HepG2 (cell line): ENCODE data around the gene NCBP2. TPM values are rescaled to one million over a fixed set of nuclear protein-coding genes. Genes with fewer than 3 reads are reported as not detected.

Source experiments
- CC2D1A ChIP-seq: sonication (generic); formaldehyde crosslinking; IDR thresholded peaks from 2 replicates; pipeline ENCODE4 v1.8.1; 2023; ENCODE audit warnings: mild to moderate bottlenecking, missing genetic modification reagents
- ETV5 ChIP-seq: IDR thresholded peaks from 2 replicates; pipeline ENCODE4 v1.6.1; 2018; ENCODE audit warnings: missing biosample characterization, missing genetic modification reagents, inconsistent platforms, borderline replicate concordance
- GLI4 ChIP-seq: sonication (generic); formaldehyde crosslinking; IDR thresholded peaks from 2 replicates; pipeline ENCODE4 v1.5.1; 2020; ENCODE audit warnings: missing genetic modification reagents, mild to moderate bottlenecking, moderate library complexity, borderline replicate concordance
- KAT2B ChIP-seq: fragments of 150-350 bp; IDR thresholded peaks from 2 replicates; pipeline ENCODE4 v1.6.1; 2014; ENCODE audit warnings: low read depth, low read length, borderline replicate concordance
- KLF13 ChIP-seq: sonication (generic); formaldehyde crosslinking; IDR thresholded peaks from 2 replicates; pipeline ENCODE4 v1.4.0; 2020; ENCODE audit warnings: mild to moderate bottlenecking, missing genetic modification reagents
- NCOA5 ChIP-seq: sonication (generic); formaldehyde crosslinking; IDR thresholded peaks from 2 replicates; pipeline ENCODE4 v1.4.0; 2020; ENCODE audit warnings: missing genetic modification reagents
- PBX2 ChIP-seq: IDR thresholded peaks from 2 replicates; pipeline ENCODE4 v1.6.1; 2016; ENCODE audit warnings: control low read depth
- RARA ChIP-seq: IDR thresholded peaks from 2 replicates; pipeline ENCODE4 v1.6.1; 2016; ENCODE audit warnings: missing genetic modification reagents, missing compliant biosample characterization
- SP5 ChIP-seq: IDR thresholded peaks from 2 replicates; pipeline ENCODE4 v1.6.1; 2016; ENCODE audit warnings: low read depth, borderline replicate concordance
- SPEN ChIP-seq: sonication (generic); formaldehyde crosslinking; IDR thresholded peaks from 2 replicates; pipeline ENCODE4 v1.5.1; 2020; ENCODE audit warnings: low read depth, mild to moderate bottlenecking, missing genetic modification reagents
- SRSF9 ChIP-seq: fragments of 200-400 bp; formaldehyde crosslinking; IDR thresholded peaks from 2 replicates; pipeline ENCODE4 v1.6.1; 2018; ENCODE audit warnings: borderline replicate concordance, mild to moderate bottlenecking, low read depth, low read length; ENCODE audit not compliant: insufficient read depth, poor library complexity, severe bottlenecking
- STAG1 ChIP-seq: sonication (generic); formaldehyde crosslinking; IDR thresholded peaks from 2 replicates; pipeline ENCODE4 v1.4.0; 2020; ENCODE audit warnings: missing genetic modification reagents
- TEAD3 ChIP-seq: optimal IDR thresholded peaks from 2 replicates; pipeline ENCODE3; 2016; ENCODE audit warnings: borderline replicate concordance
- ZFP90 ChIP-seq: sonication (generic); formaldehyde crosslinking; IDR thresholded peaks from 2 replicates; pipeline ENCODE4 v1.8.0; 2022; ENCODE audit warnings: missing genetic modification reagents, mild to moderate bottlenecking, inconsistent platforms, borderline replicate concordance
- ZKSCAN8 ChIP-seq: IDR thresholded peaks from 2 replicates; pipeline ENCODE4 v1.6.1; 2016; ENCODE audit warnings: borderline replicate concordance, missing genetic modification reagents, missing compliant biosample characterization
- ZNF484 ChIP-seq: sonication (generic); formaldehyde crosslinking; IDR thresholded peaks from 2 replicates; pipeline ENCODE4 v1.5.1; 2020; ENCODE audit warnings: mild to moderate bottlenecking, low read depth, missing genetic modification reagents, borderline replicate concordance
- ZNF710 ChIP-seq: sonication (generic); formaldehyde crosslinking; IDR thresholded peaks from 2 replicates; pipeline ENCODE4 v1.5.0; 2020; ENCODE audit warnings: mild to moderate bottlenecking, missing genetic modification reagents, borderline replicate concordance
- ZNF782 ChIP-seq: sonication (generic); formaldehyde crosslinking; IDR thresholded peaks from 2 replicates; pipeline ENCODE4 v1.4.0; 2020; ENCODE audit warnings: missing genetic modification reagents, mild to moderate bottlenecking, borderline replicate concordance
- ZNF883 ChIP-seq: sonication (generic); formaldehyde crosslinking; IDR thresholded peaks from 2 replicates; pipeline ENCODE4 v1.5.1; 2020; ENCODE audit warnings: mild to moderate bottlenecking, missing genetic modification reagents; ENCODE audit errors: not compliant biosample characterization
- polyA plus RNA-seq, 8 experiments: library from polyadenylated mRNA; depleted of rRNA in 3 of 8; stranded (reverse) in 7 of 8; unstranded in 1 of 8; fragments of >200 nt; fragmentation: Illumina TruSeq in 4 of 8; extraction: Trizol in 4 of 8; gene quantifications; 2 replicates each; pipeline versions ENCODE4 v1.2.1 to v1.2.3, GENCODE V29; 2011 to 2016; ENCODE audit warnings: low read depth in 4 of 8, missing spikeins in 1 of 8, mixed read lengths in 1 of 8; ENCODE audit not compliant: insufficient read depth in 1 of 8
- total RNA-seq, 5 experiments: library from RNA; depleted of rRNA; stranded (reverse); fragments of >200 nt; fragmentation: Illumina TruSeq; extraction: Trizol; gene quantifications; 2 replicates each; pipeline ENCODE4 v1.2.3, GENCODE V29; 2016; ENCODE audit warnings: low read depth in 1 of 5
- TF ChIP-seq, protein P1 (sequence below): sonication (generic); formaldehyde crosslinking; IDR thresholded peaks from 2 replicates; pipeline ENCODE4 v1.4.0; 2020; ENCODE audit warnings: missing genetic modification reagents
- TF ChIP-seq, protein P2 (sequence below): sonication (generic); formaldehyde crosslinking; IDR thresholded peaks from 2 replicates; pipeline ENCODE4 v1.4.0; 2020; ENCODE audit warnings: missing genetic modification reagents

NCBP2 gene
- total and polyA plus RNA-seq, 2 of the 13 experiments (the other 11 are each of a cell fraction or from before 2014, with no cell fraction given), result 58.7 to 95.5 TPM

DNA sequence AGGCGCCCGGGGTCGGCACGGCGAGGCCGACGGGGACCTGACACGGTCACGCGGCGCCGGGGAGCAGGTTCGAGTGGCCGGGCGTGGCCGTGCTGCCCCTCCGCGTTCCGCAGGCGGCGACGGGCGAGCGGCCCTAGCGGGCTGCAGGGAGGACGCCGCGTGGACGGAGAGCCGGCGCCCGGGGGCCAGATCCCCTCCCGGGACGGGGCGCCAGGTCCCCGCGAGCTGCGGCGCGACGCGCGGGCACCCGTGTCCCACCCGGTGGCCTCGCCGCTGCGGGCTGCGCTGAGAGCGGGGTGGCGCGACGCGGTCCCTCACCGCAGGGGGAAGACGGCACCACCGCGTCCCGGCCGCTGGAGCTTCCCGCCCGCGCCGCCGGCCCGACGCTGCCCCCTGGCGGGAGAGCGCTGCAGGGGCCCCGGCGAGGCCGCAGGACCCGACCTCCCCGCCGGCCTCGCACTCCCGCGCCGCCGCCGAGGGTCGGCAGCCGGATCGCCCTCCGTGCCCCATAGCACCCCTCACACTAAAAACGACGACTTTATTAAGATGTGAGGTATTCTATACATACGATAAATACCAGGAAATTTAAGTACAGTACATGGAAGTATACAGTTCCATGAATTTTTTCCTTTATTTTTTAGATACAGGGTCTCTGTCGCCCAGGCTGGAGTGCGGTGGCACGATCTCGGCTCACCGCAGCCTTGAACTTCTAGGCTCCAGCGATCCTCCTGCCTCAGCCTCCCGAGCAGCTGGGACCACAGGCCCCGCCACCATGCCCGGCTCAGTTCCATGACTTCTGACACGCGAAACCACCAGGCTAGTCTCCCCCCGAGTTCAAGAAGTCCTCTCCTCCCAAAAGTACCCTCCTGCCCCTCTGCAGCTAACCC is 27.6 kb upstream of the NCBP2 start (continued):
- TF ChIP-seq, protein P1, sequence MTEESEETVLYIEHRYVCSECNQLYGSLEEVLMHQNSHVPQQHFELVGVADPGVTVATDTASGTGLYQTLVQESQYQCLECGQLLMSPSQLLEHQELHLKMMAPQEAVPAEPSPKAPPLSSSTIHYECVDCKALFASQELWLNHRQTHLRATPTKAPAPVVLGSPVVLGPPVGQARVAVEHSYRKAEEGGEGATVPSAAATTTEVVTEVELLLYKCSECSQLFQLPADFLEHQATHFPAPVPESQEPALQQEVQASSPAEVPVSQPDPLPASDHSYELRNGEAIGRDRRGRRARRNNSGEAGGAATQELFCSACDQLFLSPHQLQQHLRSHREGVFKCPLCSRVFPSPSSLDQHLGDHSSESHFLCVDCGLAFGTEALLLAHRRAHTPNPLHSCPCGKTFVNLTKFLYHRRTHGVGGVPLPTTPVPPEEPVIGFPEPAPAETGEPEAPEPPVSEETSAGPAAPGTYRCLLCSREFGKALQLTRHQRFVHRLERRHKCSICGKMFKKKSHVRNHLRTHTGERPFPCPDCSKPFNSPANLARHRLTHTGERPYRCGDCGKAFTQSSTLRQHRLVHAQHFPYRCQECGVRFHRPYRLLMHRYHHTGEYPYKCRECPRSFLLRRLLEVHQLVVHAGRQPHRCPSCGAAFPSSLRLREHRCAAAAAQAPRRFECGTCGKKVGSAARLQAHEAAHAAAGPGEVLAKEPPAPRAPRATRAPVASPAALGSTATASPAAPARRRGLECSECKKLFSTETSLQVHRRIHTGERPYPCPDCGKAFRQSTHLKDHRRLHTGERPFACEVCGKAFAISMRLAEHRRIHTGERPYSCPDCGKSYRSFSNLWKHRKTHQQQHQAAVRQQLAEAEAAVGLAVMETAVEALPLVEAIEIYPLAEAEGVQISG (CRISPR knock-in tag), result peak; percentile 66
- TF ChIP-seq ETV5 (CRISPR knock-in tag) (no peak), ZNF710 (CRISPR knock-in tag) (no peak), ZKSCAN8 (no peak), KLF13 (CRISPR knock-in tag) (no peak), TEAD3 (CRISPR knock-in tag) (no peak), ZNF782 (CRISPR knock-in tag) (no peak), ZNF883 (no peak), SPEN (CRISPR knock-in tag) (peak; percentile 68), GLI4 (no peak), NCOA5 (CRISPR knock-in tag) (no peak), ZNF484 (no peak), ZFP90 (peak; percentile 35; the same call in 1 of the 2 replicates), KAT2B (no peak), SRSF9 (no peak), SP5 (0 out of 2 replicates have a peak, but pooled peaks have one; percentile 12), STAG1 (CRISPR knock-in tag) (peak; percentile 75), PBX2 (CRISPR knock-in tag) (no peak), CC2D1A (CRISPR knock-in tag) (no peak), RARA (CRISPR knock-in tag) (peak; percentile 20)
- TF ChIP-seq, protein P2, sequence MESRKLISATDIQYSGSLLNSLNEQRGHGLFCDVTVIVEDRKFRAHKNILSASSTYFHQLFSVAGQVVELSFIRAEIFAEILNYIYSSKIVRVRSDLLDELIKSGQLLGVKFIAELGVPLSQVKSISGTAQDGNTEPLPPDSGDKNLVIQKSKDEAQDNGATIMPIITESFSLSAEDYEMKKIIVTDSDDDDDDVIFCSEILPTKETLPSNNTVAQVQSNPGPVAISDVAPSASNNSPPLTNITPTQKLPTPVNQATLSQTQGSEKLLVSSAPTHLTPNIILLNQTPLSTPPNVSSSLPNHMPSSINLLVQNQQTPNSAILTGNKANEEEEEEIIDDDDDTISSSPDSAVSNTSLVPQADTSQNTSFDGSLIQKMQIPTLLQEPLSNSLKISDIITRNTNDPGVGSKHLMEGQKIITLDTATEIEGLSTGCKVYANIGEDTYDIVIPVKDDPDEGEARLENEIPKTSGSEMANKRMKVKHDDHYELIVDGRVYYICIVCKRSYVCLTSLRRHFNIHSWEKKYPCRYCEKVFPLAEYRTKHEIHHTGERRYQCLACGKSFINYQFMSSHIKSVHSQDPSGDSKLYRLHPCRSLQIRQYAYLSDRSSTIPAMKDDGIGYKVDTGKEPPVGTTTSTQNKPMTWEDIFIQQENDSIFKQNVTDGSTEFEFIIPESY, result no peak
